Hematopoietic multipotent progenitor cell treated with erythropoietin and hydrocortisone succinate and interleukin-3 and kit ligand, for 4 days (in vitro differentiated cells): Measurements from ENCODE around the gene LMTK2.
"Not testable (repeated sequence)": the region's sequence is repeated elsewhere in the genome, so short reads cannot be mapped to it uniquely, and the experiment has no call there.

ENCODE experiments used
- DNase-seq: peaks from one replicate; pipeline ENCODE4 v3.0.0-alpha.2; 2015

LMTK2 gene

DNA sequence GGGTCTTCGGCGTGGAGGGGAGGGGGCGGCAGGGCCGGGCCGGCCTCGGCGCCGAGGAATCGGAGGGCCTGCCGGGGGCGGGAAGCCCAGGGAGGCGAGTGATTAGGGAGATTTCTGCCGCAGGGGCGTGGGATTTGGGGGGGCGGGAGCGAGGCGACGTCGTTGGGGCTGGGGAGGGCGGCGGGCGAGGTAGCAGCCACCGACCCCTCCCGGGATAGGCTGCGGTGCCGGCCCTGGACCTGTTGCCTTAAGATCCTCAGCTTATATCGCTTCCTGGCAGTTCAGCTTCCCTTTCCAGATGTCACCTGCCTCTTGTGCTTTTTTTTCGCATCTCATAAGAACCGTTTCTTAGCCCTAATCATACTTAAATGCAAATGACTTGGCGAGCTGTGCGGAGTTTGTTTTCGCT is 655 bp downstream of the LMTK2 start:
- DNase-seq: peak; percentile 55

DNA sequence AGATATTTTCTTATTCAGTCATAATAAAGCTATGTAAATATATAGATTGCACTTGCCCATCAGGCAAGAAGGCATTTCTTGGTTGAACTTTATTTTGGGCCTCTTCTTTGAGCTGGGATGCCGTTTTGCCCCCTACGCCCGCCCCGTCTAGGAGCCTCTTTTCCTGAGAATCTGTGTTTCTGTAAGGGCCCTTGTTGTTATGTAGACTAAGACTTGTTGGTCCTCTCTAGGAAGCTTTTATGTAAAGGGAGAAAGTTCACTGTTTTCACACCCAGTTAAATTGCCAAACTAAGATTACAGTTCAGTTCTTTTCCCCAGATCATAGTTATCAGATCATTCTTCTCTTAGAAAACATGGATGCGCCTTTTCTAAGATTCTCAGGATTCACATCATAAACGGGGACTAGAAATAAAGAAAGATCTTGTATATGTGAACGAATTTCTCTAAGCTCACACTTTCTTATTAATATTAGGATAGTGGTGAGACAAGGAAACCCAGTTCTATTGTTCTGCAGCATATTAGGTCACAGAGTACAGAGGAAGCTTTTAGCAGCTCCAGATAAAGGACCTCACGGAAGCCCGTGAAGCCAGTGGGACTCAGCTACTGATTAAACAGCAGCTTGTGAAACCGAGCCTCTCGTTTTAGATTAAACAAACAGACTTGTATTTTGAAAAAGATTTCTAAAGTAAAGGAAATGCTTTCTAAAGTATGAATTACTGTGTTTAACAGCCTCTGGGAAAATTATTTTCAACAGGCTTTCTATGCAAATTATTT is 3.8 kb downstream of the LMTK2 start:
- DNase-seq: peak; percentile 61

DNA sequence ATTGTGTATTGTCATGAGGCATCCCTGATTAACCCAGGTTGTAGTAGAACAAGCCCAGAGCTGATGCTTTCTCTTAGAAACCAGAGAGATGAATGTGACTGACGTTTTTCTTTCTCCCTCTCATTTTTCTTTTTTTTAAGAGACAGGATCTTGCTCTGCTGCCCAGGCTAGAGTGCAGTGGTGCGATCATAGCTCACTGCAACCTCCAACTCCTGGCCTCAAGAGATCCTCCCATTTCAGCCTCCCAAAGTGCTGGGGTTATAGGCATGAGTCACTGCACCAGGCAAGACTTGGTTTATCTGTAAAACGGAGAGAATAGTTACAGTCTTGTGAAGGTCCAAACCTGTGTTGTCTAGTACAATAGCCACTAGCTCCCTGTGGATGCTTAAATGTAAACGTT is 5.4 kb downstream of the LMTK2 start:
- DNase-seq: no peak

DNA sequence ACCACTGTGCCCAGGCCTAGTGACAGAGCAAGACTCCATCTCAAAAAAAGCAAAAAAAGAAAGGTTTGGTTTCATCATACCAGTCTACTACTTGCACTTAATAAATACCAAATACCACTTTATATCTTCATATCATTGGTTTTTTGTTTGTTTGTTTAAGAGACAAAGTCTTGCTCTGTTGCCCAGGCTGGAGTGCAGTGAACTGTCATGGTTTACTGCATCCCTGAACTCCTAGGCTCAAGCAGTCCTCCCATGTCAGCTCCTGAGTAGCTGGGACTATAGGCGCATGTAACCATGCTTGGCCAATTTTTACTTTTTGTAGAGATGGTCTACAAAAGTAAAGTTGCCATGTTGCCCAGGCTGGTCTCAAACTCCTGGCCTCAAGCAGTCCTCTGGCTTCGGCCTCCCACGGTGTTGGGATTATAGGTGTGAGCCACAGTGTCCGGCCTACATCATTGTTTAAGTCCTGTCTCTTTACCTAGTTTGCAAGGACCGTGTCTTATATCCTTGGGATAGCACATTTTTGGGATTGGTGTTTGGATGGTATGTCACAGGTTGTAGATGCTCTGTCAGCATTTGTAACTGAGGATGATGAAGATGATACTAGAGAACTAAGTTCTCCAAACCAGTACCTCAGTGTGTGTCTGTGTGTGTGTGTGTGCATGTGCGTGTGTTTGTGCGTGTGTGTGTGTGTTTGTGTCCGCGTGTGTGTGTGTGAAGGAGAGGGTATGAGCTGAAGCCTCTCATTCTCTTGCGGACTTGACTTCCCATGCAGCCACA is 9.3 kb downstream of the LMTK2 start:
- no peak for DNase-seq

DNA sequence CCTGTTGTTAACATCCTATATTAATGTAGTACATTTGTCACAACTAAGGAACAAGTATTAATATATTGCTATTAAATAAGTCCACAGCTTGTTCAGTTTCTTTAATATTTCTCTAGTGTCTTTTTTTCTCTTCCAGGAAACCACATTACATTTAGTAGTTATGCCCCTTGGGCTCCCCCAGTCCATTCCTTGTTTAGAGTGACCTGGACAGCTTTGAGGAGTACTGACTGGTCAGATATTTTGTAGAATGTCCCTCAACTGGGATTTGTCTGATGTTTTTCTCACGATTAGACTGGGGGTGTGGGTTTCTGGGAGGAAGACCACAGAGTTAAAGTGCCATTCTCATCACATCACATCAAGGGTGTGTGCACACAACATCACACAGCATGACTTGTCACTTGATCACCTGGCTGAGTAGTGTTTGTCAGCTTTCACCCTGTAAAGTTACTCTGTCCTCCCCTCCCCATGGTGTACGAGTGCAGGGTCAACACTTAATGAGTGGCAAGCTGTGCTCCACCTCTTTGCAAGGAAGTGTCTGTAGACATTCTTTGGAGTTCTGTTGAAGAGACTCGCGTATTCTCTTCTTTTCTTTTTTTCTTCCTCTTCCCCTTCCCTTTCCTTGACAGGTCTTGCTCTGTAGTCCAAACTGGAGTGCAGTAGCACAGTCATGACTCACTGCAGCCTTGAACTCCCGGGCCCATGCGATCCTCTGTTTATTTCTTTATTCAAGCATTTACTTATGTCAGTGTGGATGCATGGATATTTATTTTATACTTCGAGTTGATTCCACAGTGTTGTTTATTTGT is 10.2 kb downstream of the LMTK2 start:
- no peak for DNase-seq

DNA sequence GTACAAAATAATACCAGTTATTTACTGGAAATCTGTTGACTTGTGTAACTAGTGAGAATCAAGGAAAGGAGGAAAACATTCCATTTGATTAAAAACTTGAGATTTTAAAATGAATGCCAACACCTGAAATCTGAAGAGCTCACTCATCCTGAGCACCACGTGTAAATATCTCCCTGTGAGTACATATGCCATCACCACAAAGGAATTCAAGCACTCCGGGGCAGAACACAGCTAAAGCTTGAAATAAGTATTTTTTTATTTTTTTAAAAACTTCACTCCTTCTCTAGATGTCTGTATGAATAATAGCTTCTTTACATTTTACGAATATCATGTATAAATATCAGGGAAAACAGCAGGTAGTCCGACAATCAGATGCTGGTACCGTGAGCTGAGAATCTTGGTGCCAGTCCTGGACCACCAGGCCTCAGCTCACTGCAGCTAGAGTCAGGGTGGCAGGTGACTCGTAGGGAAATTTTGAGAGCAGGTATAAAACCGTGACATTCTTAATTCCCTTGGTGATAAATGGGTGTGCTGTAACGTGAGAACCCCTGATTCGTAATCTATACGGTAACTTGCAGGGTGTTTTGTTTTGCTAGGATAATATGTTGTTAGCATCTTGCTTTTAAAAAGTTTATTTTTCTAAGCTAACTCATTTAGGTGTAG is 12.7 kb downstream of the LMTK2 start:
- no peak for DNase-seq

DNA sequence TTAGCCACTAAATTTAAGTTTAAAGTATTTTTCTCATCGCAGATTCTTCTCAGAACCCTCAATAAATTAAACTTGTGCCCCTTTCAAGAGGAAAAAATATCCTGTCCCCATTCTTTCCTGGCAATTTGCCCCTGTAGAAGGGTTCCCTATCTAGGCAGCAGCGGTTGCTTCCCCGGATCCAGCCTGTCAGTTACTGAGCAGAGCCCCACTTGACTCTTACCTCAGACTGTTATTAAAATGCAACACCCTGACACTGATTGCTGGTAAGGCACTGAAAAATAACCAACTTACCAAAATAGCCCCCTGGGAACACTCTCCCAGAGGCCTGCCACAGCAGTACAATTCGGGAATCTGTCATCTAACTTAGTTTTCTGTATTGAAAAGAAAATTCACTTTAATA is 13.9 kb downstream of the LMTK2 start:
- peak; percentile 8 for DNase-seq

DNA sequence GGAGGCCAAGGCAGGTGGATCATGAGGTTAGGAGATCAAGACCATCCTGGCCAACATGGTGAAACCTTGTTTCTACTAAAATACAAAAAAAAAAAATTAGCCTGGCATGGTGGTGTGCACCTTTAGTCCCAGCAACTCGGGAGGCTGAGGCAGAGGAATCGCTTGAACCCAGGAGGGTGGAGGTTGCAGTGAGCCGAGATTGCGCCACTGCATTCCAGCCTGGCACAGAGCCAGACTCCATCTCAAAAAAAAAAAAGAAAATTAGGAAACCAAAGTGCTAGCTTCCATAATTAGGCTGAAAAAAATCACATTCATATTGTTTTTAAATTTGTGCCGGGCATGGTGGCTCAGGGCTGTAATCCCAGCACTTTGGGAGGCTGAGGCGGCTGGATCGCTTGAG is 14.7 kb downstream of the LMTK2 start:
- not testable (repeated sequence) for DNase-seq

DNA sequence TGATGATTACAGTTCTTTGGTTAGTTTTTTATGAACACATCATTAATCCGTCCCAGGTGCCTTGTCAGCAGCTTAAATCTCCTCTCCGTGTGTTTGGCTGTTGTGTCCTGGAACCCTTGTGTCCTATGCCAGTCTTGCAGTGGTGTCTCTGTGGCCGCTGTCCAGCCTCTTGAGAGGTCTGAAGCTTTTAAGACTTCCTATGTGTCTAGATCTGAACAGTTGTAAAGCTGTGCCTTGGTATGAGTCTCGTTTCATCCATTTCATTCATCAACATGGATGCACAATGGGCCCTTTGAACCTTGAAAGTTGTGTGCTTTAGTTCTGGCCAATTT is 16.7 kb downstream of the LMTK2 start:
- DNase-seq: no peak

DNA sequence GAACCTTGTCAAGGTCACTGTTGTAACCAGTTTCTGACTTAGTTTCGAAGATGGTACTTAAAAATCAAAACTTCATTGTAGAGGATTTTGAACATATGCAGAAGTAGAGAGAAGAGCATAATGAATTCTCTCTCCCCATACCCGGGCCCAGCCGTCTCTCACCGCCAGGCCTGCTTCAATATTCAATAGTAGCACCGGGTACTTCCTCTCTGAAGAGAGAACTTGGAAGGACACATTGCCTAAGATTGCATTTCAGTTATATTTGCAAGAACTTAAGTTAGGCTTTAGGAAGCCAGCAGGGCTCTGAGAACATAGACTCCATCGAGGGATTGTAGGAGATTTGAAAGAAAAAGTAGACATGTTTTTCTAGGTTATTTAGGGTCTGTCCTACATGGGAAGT is 19.1 kb downstream of the LMTK2 start:
- peak; percentile 31 for DNase-seq

DNA sequence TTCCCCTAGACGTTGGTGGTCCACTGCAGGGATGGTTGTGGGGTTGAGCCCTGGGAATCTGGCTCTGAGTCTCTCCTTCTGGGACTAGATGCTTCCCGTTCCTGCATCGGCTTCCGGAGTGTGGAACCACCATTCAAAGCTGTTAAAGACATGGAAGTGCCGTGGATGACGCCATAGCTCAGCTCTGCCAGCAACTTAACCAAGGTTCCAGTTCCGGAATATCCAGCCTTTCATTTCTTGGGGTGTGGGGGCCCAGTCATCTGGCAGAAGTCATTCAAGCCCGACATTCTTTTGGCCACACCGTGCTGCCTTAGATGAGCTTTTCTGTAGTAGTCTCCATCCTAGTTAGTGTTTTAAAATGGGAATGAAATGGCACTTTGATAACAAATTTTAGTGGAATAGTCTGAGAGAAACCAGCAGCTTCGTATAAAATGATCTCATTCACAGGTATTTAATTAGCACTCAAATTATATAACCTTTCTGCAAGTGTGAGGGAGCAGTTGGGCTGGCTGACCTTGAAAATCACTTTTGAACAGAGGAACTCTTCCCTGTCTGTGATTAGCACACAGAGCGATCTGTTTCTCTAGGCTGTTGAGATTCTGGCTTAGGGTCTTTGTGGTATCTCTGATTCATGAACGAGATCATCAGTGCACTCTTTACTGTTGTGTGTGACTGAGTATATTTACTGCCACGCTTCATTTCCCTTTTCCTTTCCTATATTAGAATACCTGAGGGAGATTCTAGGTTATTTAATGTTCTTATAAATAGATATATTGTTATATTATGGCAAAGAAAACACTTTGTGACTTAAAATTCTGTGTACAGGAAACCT is 19.9 kb downstream of the LMTK2 start:
- DNase-seq: no peak

DNA sequence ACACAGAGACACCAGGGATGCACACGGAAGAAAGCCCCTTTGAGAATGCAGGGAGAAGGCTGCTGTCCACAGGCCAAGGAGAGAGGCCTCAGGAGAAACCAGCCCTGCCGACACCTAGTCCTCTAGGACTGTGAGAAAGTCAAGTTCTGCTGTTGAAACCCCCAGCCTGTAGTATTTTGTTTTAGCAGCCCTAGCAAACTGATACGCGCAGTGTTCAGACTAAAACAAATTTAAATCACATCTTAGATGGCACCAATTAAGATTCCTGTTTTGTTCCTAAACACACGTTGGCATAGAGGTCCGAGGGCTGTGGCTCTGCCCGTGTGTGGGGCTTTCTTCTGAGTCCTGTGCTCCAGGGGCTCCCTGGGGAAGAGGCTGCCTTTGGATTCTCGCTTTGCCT is 21.7 kb downstream of the LMTK2 start:
- no peak for DNase-seq

DNA sequence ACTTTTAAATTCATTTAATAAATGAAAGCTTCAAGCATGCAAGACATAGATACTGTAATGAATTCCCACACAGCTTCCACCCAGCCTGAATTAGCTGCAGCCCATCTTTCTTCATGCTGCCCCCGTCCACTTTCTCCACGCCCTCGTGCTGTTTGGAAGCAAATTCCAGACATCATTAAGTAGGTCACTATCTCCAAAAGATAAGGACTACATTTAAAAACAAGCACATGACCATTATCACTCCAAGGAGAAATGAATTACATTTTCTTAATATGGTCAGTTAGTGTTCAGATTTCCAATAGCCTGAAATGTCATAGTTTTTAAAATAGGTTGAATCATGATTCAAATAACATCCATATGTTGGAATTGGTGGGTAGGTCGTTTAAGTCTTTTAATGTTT is 24.3 kb downstream of the LMTK2 start:
- DNase-seq: no peak

DNA sequence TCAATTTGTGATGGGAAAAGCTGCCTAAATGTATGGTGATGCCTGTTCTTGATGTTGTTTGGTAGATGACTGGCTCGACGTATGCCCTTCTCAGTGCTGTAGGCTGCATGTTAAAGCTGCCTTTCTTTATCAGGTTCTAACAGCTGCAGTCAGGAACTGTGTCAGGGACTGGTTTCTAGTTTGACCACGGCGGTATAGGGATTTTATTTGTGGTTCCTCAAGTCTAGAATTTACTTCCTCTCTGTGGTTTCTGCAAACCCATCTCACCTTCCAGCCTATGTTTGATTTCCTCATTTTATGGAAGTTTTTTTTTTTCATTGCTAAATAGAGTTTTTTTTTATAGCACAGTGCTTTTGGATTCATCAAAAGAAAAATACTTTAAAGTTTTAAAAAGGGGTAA is 26.5 kb downstream of the LMTK2 start:
- DNase-seq: peak; percentile 96

DNA sequence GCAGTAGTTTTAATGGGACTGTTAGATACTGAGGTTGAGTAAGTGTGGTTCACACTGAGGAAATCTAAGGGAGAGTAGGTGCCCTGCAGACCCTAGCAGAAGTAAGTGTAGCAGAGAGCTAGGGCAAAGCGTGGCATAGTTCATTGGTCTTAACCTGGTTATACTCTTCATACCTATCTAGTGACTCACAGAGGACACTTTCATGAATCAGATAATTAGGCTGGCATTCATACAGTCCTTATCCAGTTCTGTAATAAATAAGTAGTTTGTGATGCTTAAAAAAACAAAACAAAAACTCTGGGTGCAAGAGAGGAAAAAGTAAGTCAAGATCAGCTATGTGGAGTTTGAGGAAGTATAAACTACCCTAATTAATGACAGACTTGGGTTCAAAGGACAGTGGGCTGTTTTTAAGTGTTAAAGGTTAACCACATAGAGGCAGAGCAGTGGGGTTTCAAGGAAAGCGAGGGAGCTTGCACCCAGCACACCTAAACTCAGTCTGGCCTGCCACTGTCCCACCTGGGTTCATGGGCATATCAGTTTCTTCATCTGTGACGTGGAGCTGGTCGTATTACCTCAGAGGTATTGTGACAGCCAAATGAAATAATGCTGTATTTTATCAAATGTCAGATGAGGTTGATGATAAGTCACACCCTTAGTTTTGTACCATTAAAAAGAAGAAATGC is 27.1 kb downstream of the LMTK2 start:
- peak; percentile 9 for DNase-seq

DNA sequence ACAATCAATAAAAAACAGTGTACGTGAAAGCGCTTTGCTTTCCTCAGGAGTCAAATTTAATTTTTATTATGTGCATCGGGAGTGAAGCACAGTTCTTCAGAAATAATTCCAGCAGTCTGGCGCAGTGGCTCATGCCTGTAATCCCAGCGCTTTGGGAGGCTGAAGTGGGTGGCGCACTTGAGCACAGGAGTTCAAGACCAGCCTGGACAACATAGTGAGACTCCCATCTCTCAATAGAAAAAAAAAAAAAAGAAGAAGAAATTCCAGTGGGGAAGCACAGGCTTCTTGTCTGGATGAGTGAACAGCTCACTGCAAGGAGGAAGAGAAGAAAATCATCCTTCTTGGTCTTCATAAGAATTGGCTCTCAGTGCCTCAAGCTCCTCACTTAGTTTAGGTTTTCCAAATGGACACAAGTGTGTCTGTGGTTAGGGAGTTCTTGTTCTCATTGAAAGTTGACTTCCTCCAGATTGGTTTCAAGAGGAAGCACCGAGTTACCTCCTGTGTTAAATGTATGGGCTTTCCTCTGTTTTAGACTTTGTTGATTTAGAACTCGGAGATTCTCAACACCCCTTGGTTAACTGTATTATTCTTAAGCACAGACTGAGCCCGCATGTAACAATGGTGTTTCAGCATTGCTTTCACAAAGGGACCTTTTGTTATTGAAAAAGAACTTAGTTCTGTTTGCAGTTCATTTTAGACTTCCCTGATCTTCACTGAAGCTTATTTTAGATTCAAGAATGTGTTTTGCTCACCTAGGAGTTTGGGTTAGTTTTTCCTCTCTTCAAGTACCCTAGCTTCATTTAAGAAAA is 28.0 kb downstream of the LMTK2 start:
- no peak for DNase-seq

DNA sequence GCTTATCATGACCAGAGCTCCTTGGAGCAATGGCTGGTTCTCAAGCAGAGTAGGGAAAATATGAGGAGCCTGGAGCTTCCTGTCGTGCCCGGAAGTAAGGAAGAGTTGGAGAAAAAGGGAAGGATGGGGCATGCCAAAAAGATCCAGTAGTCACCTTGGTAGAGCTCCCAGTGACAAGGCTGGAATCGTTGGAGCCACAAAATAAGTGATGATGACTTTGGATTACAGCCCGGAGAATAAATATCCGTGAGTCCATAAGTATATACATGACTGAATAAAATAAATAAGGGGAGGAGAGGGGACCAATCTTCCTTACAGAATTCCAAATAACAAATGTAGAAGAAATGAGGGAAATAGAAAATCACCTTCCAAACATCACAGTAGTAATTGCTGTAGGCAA is 29.3 kb downstream of the LMTK2 start:
- DNase-seq: no peak

DNA sequence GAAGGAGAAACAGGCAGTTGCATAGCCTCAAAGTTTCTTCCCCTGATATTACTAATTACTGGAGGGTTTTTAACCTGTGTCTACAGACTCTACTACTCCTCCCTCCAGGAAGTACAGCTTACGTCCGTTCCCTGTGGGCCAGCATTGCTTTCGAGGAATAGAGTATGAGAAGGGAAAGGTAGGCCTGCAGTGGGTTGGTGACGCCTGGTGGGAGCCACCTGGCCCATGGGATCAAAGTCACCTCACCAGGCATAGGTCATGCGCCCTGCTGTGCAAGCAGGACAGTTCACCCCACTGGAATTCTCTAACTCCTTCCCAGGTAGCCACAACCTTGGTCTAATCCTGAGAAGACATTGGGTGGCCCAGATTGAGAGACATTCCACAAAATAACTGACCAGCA is 29.8 kb downstream of the LMTK2 start:
- no peak for DNase-seq

DNA sequence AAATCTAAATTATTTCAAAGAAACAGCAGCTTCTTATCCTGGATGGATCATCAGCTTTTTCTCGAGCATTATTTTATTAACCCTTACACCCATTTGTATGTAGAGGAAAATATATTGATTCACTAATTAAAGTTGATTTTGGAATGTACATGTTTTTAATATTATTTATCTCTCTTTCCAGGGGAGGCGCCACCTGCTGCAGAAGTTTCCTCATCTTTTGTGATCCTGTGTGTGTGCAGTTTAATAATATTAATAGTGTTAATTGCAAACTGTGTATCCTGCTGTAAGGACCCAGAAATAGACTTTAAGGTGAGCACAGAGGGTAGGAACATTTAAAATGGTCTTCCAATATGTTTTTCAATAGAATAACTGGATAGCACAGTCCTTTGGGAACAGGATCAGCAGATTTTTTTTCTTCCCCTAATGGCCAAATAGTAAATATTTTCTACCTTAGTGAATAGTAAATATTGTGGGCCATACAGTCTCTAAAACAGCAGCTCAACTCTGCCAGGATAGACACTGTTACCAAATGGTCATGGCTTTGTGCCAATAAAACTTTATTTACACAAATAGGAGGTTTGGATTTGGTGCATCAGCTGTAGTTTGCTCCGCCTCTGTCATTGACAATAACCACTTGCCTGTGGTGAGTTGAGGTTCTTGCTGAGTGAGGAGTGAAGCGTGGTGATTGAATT is 30.6 kb downstream of the LMTK2 start:
- no peak for DNase-seq

DNA sequence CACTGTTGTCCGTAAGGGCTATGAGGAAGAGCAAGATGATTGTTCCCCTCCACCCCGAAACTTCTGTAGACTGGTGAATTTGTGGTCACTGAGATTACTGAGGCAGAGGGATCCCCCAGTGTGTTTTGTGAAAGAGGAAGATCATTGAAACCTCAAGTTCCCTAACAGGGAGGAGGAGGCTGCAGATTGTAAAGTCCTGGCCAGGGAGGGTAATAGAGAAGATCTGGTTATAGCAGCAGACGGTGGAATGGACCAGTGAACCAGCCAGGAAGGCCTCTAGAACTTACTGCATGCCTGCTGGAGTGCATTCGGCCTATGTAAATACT is 31.1 kb downstream of the LMTK2 start:
- peak; percentile 76 for DNase-seq
